HCT116 (cell line): ENCODE data around the gene GABRR2. TPM values are rescaled to one million over a fixed set of nuclear protein-coding genes. Genes with fewer than 3 reads are reported as not detected.

Experiments
- ATAC-seq: fragments of 200-7000 bp; cut with Tn5 transposase; 2 replicates; pipeline ENCODE4 v1.9.1; 2020; ENCODE audit warnings: mild to moderate bottlenecking, moderate library complexity
- BruUV-seq: library from RNA; stranded (reverse); fragments of 400-500 nt; replicated peaks from 2 replicates; lab custom pipeline; 2021; lab: Mats Ljungman, UMichigan
- CTCF ChIA-PET: fragments of 300-600 bp; sonication (Branson Sonifier 250); formaldehyde crosslinking; loops from one replicate; lab custom pipeline; 2021; ENCODE audit warnings: antibody characterized with exemption; lab: Charles Lee
- POLR2A ChIA-PET: fragments of 300-600, 350-600 bp; sonication (Branson Sonifier 250); formaldehyde crosslinking; loops from one replicate; lab custom pipeline; 2021; ENCODE audit warnings: antibody characterized with exemption; lab: Charles Lee
- RAD21 ChIA-PET, 2 experiments: fragments of 300-600 bp; sonication (Branson Sonifier 250); formaldehyde crosslinking; loops; one replicate each; lab custom pipeline; 2023; ENCODE audit warnings: low total read pairs in 2 of 2; ENCODE audit not compliant: uncharacterized antibody in 2 of 2, unreplicated experiment in 2 of 2, low non-redundant PET in 1 of 2; lab: Charles Lee
- DNase-seq: peaks from one replicate; pipeline ENCODE4 v3.0.0-alpha.2; 2010; ENCODE audit warnings: low read depth, low spot score
- H2AFZ ChIP-seq: fragments of 200-600 bp; shearing (Covaris generic), sonication (generic); 2 replicates; pipeline ENCODE4 v1.6.1; 2017; ENCODE audit warnings: low read depth, mixed run types, mixed read lengths, antibody characterized with exemption, low read length; ENCODE audit not compliant: poor library complexity, severe bottlenecking
- H3K27ac ChIP-seq: 2 replicates; pipeline ENCODE4 v1.5.1; 2012; ENCODE audit warnings: low read depth, low read length
- H3K27me3 ChIP-seq: fragments of 200-600 bp; sonication (generic); 2 replicates; pipeline ENCODE4 v1.6.1; 2016; ENCODE audit warnings: mixed run types, low read length, mixed read lengths; ENCODE audit not compliant: insufficient read depth
- H3K36me3 ChIP-seq, 2 experiments: fragments of 200-500 bp in 1 of 2; fragments of 200-600 bp in 1 of 2; sonication (Bioruptor generic) in 1 of 2; sonication (generic) in 1 of 2; 2 replicates each; pipeline versions ENCODE4 v1.5.1 to v1.6.1; 2014 to 2016; ENCODE audit warnings: low read length in 2 of 2, inconsistent platforms in 1 of 2, mixed read lengths in 1 of 2, mixed run types in 1 of 2; ENCODE audit not compliant: insufficient read depth in 2 of 2, control insufficient read depth in 1 of 2
- H3K4me1 ChIP-seq, 2 experiments: fragments of 200-600 bp in 1 of 2; sonication (generic) in 1 of 2; 2 replicates each; pipeline versions ENCODE4 v1.5.1 to v1.6.1; 2012 to 2017; ENCODE audit warnings: low read length in 2 of 2, inconsistent platforms in 1 of 2, mild to moderate bottlenecking in 1 of 2, mixed read lengths in 1 of 2, mixed run types in 1 of 2, moderate library complexity in 1 of 2; ENCODE audit not compliant: insufficient read depth in 2 of 2, control insufficient read depth in 1 of 2
- H3K4me2 ChIP-seq: fragments of 200-600 bp; sonication (generic); 2 replicates; pipeline ENCODE4 v1.6.1; 2017; ENCODE audit warnings: mixed run types, low read length, mixed read lengths
- H3K4me3 ChIP-seq, 2 experiments: fragments of 200-600 bp in 1 of 2; sonication (generic) in 1 of 2; replicated peaks in 1 of 2; 2 replicates each; pipeline ENCODE4 v1.5.1; 2011 to 2016; ENCODE audit warnings: low read length in 2 of 2, control low read depth in 1 of 2, low read depth in 1 of 2, mild to moderate bottlenecking in 1 of 2, mixed read lengths in 1 of 2, mixed run types in 1 of 2
- H3K79me2 ChIP-seq: fragments of 200-600 bp; sonication (generic); 2 replicates; pipeline ENCODE4 v1.6.1; 2017; ENCODE audit warnings: mild to moderate bottlenecking, mixed run types, low read length, moderate library complexity, mixed read lengths; ENCODE audit not compliant: insufficient read depth
- H3K9ac ChIP-seq: fragments of 200-600 bp; sonication (generic); 2 replicates; pipeline ENCODE4 v1.6.1; 2016; ENCODE audit warnings: low read length, mixed read lengths
- H3K9me2 ChIP-seq: fragments of 200-600 bp; sonication (generic), shearing (Covaris generic); 2 replicates; pipeline ENCODE4 v1.6.1; 2017; ENCODE audit warnings: mixed run types, mild to moderate bottlenecking, moderate library complexity; ENCODE audit not compliant: insufficient read depth
- H3K9me3 ChIP-seq, 2 experiments: fragments of 200-500 bp in 1 of 2; fragments of 200-600 bp in 1 of 2; sonication (Bioruptor generic) in 1 of 2; sonication (generic) in 1 of 2; 2 replicates each; pipeline ENCODE4 v1.6.1; 2014 to 2017; ENCODE audit warnings: low read length in 2 of 2, mixed read lengths in 2 of 2, inconsistent platforms in 1 of 2, low read depth in 1 of 2, mild to moderate bottlenecking in 1 of 2, mixed run types in 1 of 2, moderate library complexity in 1 of 2; ENCODE audit not compliant: control insufficient read depth in 1 of 2, insufficient read depth in 1 of 2
- H4K20me1 ChIP-seq: fragments of 200-600 bp; sonication (generic), shearing (Covaris generic); 2 replicates; pipeline ENCODE4 v1.6.1; 2017; ENCODE audit warnings: mixed run types, mild to moderate bottlenecking, moderate library complexity; ENCODE audit not compliant: insufficient read depth
- CEBPB ChIP-seq: IDR thresholded peaks from 2 replicates; pipeline ENCODE4 v1.6.1; 2012; ENCODE audit warnings: low read depth
- POLR2A ChIP-seq: IDR thresholded peaks from 2 replicates; pipeline ENCODE4 v1.7.0; 2011; ENCODE audit warnings: borderline replicate concordance; ENCODE audit not compliant: insufficient read depth, insufficient read length; ENCODE audit errors: extremely low read depth
- SP1 ChIP-seq: IDR thresholded peaks from 2 replicates; pipeline ENCODE4 v1.6.1; 2012; ENCODE audit warnings: low read depth
- SRF ChIP-seq: IDR thresholded peaks from 2 replicates; pipeline ENCODE4 v1.6.1; 2012; ENCODE audit warnings: low read depth
- YY1 ChIP-seq: IDR thresholded peaks from 2 replicates; pipeline ENCODE4 v1.6.1; 2011; ENCODE audit warnings: low read length, low read depth, moderate library complexity, mild to moderate bottlenecking; ENCODE audit not compliant: insufficient replicate concordance; ENCODE audit errors: extremely low read depth
- ZNF274 ChIP-seq: fragments of 200-500 bp; sonication (Bioruptor generic); IDR thresholded peaks from 2 replicates; pipeline ENCODE4 v1.6.1; 2014; ENCODE audit warnings: mild to moderate bottlenecking, low read depth, low read length, inconsistent platforms
- intact Hi-C: fragments of 100-400 bp; cut with micrococcal nuclease; formaldehyde crosslinking; loops from 2 replicates; pipeline ENCODE4 v1.10.0; 2022
- total RNA-seq: library from RNA; stranded (reverse); gene quantifications from one replicate; pipeline ENCODE4 v1.2.1, GENCODE V29; 2021; ENCODE audit not compliant: unreplicated experiment
- TF ChIP-seq, protein P1 (sequence below): IDR thresholded peaks from 2 replicates; pipeline ENCODE4 v1.6.1; 2012; ENCODE audit warnings: low read depth
- TF ChIP-seq, protein P2 (sequence below), 3 experiments: fragments of 200-600 bp in 1 of 3; sonication (generic) in 1 of 3; IDR thresholded peaks in 2 of 3; conservative IDR thresholded peaks in 1 of 3; 2 replicates each; pipeline ENCODE4 v1.5.1; 2012 to 2017; ENCODE audit warnings: low read depth in 2 of 3, low read length in 2 of 3, antibody characterized with exemption in 1 of 3, borderline replicate concordance in 1 of 3, control low read depth in 1 of 3, mild to moderate bottlenecking in 1 of 3, mixed read lengths in 1 of 3, mixed run types in 1 of 3, moderate library complexity in 1 of 3; ENCODE audit not compliant: insufficient read depth in 1 of 3

GABRR2 gene
- total RNA-seq, 1 experiment from 2014 or later: 0.57 TPM

DNA sequence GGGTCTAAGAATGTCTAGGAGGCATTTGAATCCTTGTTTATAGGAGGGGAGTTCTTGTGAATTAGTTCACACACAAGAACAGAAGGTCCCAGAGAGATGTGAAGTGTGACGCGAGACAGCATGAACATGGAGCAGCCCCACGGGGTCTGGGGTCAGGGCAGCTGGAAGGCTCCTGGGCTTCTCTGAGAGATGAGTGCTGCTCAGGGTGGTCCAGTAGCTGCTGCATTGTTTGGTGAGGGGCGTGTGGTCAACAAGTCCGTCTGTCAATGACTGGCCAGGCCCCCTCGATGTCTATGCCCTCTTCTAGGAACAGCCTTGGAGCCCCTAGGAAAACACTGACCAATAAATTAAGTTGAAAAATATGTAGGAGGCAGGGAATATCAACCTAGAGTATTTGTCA lies 57.8 kb downstream of the GABRR2 start (continued):
- TF ChIP-seq, protein P1, sequence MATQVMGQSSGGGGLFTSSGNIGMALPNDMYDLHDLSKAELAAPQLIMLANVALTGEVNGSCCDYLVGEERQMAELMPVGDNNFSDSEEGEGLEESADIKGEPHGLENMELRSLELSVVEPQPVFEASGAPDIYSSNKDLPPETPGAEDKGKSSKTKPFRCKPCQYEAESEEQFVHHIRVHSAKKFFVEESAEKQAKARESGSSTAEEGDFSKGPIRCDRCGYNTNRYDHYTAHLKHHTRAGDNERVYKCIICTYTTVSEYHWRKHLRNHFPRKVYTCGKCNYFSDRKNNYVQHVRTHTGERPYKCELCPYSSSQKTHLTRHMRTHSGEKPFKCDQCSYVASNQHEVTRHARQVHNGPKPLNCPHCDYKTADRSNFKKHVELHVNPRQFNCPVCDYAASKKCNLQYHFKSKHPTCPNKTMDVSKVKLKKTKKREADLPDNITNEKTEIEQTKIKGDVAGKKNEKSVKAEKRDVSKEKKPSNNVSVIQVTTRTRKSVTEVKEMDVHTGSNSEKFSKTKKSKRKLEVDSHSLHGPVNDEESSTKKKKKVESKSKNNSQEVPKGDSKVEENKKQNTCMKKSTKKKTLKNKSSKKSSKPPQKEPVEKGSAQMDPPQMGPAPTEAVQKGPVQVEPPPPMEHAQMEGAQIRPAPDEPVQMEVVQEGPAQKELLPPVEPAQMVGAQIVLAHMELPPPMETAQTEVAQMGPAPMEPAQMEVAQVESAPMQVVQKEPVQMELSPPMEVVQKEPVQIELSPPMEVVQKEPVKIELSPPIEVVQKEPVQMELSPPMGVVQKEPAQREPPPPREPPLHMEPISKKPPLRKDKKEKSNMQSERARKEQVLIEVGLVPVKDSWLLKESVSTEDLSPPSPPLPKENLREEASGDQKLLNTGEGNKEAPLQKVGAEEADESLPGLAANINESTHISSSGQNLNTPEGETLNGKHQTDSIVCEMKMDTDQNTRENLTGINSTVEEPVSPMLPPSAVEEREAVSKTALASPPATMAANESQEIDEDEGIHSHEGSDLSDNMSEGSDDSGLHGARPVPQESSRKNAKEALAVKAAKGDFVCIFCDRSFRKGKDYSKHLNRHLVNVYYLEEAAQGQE: no peak
- TF ChIP-seq CEBPB: no peak
- no peak for TF ChIP-seq ZNF274

DNA sequence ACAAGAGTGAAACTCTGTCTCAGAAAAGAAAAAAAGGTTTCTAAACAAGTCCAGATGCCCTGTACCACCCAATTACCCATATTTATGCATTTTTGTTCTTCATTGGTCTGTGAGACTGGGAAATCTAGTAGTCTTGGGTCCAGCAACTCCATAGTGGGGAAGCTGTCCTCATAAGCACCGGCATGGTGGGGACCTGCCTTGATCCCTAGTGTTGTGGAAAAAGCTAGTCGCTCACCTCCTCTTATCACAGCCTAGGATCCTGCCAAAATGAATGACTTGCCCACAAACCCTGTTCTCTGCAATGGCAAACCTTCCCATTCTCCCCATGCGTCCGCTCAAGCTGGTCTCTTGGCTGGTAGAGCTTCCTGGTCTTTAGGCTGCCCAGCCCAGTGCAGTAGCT lies 59.7 kb downstream of the GABRR2 start:
- no peak overlapping the region for H3K4me3 ChIP-seq
- no peaks in the 10 kb centered on the region for H4K20me1 ChIP-seq
- POLR2A ChIA-PET: no interaction called here
- CTCF ChIA-PET: no interaction called here
- RAD21 ChIA-PET: no interaction called here
- no peaks in the 10 kb centered on the region for H3K9me2 ChIP-seq
- H3K27ac ChIP-seq: no peak overlapping the region
- ATAC-seq (no peak), DNase-seq (no peak)
- H3K4me1 ChIP-seq: no peaks in the 10 kb centered on the region
- H3K9ac ChIP-seq: no peak overlapping the region
- H2AFZ ChIP-seq: no peak overlapping the region
- no TSS peak for BruUV-seq
- no peaks in the 10 kb centered on the region for H3K9me3 ChIP-seq
- no peaks in the 10 kb centered on the region for H3K79me2 ChIP-seq
- no peak overlapping the region for H3K4me2 ChIP-seq
- intact Hi-C loops: no loop called here
- no peaks in the 10 kb centered on the region for H3K27me3 ChIP-seq
- no peaks in the 10 kb centered on the region for H3K36me3 ChIP-seq
- TF ChIP-seq SRF (no peak), POLR2A (no peak), YY1 (no peak), SP1 (no peak)
- TF ChIP-seq, protein P2, sequence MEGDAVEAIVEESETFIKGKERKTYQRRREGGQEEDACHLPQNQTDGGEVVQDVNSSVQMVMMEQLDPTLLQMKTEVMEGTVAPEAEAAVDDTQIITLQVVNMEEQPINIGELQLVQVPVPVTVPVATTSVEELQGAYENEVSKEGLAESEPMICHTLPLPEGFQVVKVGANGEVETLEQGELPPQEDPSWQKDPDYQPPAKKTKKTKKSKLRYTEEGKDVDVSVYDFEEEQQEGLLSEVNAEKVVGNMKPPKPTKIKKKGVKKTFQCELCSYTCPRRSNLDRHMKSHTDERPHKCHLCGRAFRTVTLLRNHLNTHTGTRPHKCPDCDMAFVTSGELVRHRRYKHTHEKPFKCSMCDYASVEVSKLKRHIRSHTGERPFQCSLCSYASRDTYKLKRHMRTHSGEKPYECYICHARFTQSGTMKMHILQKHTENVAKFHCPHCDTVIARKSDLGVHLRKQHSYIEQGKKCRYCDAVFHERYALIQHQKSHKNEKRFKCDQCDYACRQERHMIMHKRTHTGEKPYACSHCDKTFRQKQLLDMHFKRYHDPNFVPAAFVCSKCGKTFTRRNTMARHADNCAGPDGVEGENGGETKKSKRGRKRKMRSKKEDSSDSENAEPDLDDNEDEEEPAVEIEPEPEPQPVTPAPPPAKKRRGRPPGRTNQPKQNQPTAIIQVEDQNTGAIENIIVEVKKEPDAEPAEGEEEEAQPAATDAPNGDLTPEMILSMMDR (IDR thresholded peaks at IDR 0.05 in 2 of 3, conservative IDR thresholded peaks at IDR 0.05 in 1 of 3; ENCODE audit: borderline replicate concordance in 1 of 3, insufficient read depth in 1 of 3, low read depth in 2 of 3, low read length in 2 of 3): no peak
